ENCODE results near the gene ABRAXAS1. TPM values are rescaled to one million over a fixed set of nuclear protein-coding genes. Genes with fewer than 3 reads are reported as not detected.

ABRAXAS1 gene
- total and polyA plus RNA-seq, 2 of the 13 experiments (the other 11 are each of a cell fraction or from before 2014, with no cell fraction given): 14.1 to 14.7 TPM

GRCh38 chr4:83484500-83485461, at the start of gene ABRAXAS1 (continued):
- TF ChIP-seq CEBPZ (IDR thresholded peaks at IDR 0.05; ENCODE audit: low read length) (no peak), MXD1 (CRISPR knock-in tag; IDR thresholded peaks at IDR 0.05) (no peak), ZBTB1 (CRISPR knock-in tag; IDR thresholded peaks at IDR 0.05; ENCODE audit: borderline replicate concordance) (no peak), REST (IDR thresholded peaks at IDR 0.05; ENCODE audit: borderline replicate concordance in 1 of 2, low read depth in 1 of 2, low read length in 2 of 2) (peak in 1 of 2 experiments; percentile 29; a peak in 1 of 4 replicates), ZNF547 (CRISPR knock-in tag; IDR thresholded peaks at IDR 0.05) (peak; percentile 93), GMEB2 (CRISPR knock-in tag; IDR thresholded peaks at IDR 0.05; ENCODE audit: low read depth) (peak; percentile 1; the same call in 1 of the 2 replicates), SIX4 (CRISPR knock-in tag; IDR thresholded peaks at IDR 0.05) (no peak), XBP1 (CRISPR knock-in tag; IDR thresholded peaks at IDR 0.05) (no peak), ZNF572 (CRISPR knock-in tag; IDR thresholded peaks at IDR 0.05) (no peak; the same call in 1 of the 2 replicates), ZSCAN12 (CRISPR knock-in tag; IDR thresholded peaks at IDR 0.05) (no peak), PAXIP1 (CRISPR knock-in tag; conservative IDR thresholded peaks at IDR 0.05) (no peak; the same call in 1 of the 2 replicates)

Measured in HepG2 (cell line).